ENCODE data around the gene CMIP. TPM values are rescaled to one million over a fixed set of nuclear protein-coding genes. Genes with fewer than 3 reads are reported as not detected.

The CMIP gene
- total and polyA plus RNA-seq, 3 experiments from 2014 or later, result 1.0 to 24.4 (median 23.6) TPM

GRCh38 chr16:81723098-81723723 lies 278.6 kb downstream of the CMIP start:
- Histone ChIP-seq H3K36me3 (ENCODE audit: insufficient read depth, low read length) (no peaks in the 10 kb centered on the region), H3K4me3 (ENCODE audit: low read length) (no peak overlapping the region), H3K4me1 (ENCODE audit: insufficient read depth, low read length) (peaks cover 5% of the 10 kb centered on the region), H3K9me3 (ENCODE audit: low read length) (no peaks in the 10 kb centered on the region), H3K27ac (ENCODE audit: low read depth, low read length) (no peak overlapping the region), H3K27me3 (ENCODE audit: insufficient read depth, low read length, poor library complexity, severe bottlenecking) (no peaks in the 10 kb centered on the region)
- Mint-ChIP-seq H3K4me3 (peak overlapping the region in 1 of 7 donors; percentile 5), H3K4me1 (peaks cover 11 to 22% (median 19%) of the 10 kb centered on the region in 3 donors), H3K27me3 (peaks cover 0 to 3% of the 10 kb centered on the region in 2 donors), H3K36me3 (no peaks in the 10 kb centered on the region), H3K27ac (peak overlapping the region in 2 of 8 donors; percentile 37 to 59), H3K9me3 (no peaks in the 10 kb centered on the region)
- DNase-seq, result peak in 4 of 5 donors; percentile 18 to 67 (median 66)
- POLR2A ChIA-PET, result no interaction called here
- CTCF ChIA-PET, result interaction anchor here (0.8 to 4.7 kb wide), 12 partner anchors 11 to 357 kb away, joined by 3 to 33 read pairs (median 8); no protein-coding TSS in a partner anchor

GRCh38 chr16:81728435-81728834 lies 283.8 kb downstream of the CMIP start:
- no peaks in the 10 kb centered on the region for H3K27me3 ChIP-seq (ENCODE audit: insufficient read depth, low read length, poor library complexity, severe bottlenecking)
- H3K4me1 ChIP-seq (ENCODE audit: insufficient read depth, low read length), result peaks cover 15% of the 10 kb centered on the region
- no peak overlapping the region for H3K4me3 ChIP-seq (ENCODE audit: low read length)
- no peaks in the 10 kb centered on the region for H3K36me3 ChIP-seq (ENCODE audit: insufficient read depth, low read length)
- H3K4me1 Mint-ChIP-seq, result peaks cover 13 to 17% (median 16%) of the 10 kb centered on the region in 3 donors
- no peak overlapping the region for H3K27ac ChIP-seq (ENCODE audit: low read depth, low read length)
- H3K9me3 Mint-ChIP-seq, result no peaks in the 10 kb centered on the region
- H3K27ac Mint-ChIP-seq, result peak overlapping the region in 1 of 8 donors; percentile 33
- peaks cover 0 to 3% of the 10 kb centered on the region in 2 donors for H3K27me3 Mint-ChIP-seq
- H3K4me3 Mint-ChIP-seq, result no peak overlapping the region
- no peaks in the 10 kb centered on the region for H3K9me3 ChIP-seq (ENCODE audit: low read length)
- ChIA-PET CTCF (interaction anchor here (1.3 to 3.0 kb wide), 2 partner anchors 9 to 324 kb away, joined by 3 to 8 read pairs; no protein-coding TSS in a partner anchor), POLR2A (no interaction called here)
- no peaks in the 10 kb centered on the region for H3K36me3 Mint-ChIP-seq
- DNase-seq, result no peak

GRCh38 chr16:81729451-81729850 lies 284.8 kb downstream of the CMIP start:
- Histone ChIP-seq H3K27me3 (ENCODE audit: insufficient read depth, low read length, poor library complexity, severe bottlenecking) (no peaks in the 10 kb centered on the region), H3K4me3 (ENCODE audit: low read length) (no peak overlapping the region), H3K4me1 (ENCODE audit: insufficient read depth, low read length) (peaks cover 15% of the 10 kb centered on the region), H3K9me3 (ENCODE audit: low read length) (no peaks in the 10 kb centered on the region), H3K27ac (ENCODE audit: low read depth, low read length) (no peak overlapping the region), H3K36me3 (ENCODE audit: insufficient read depth, low read length) (no peaks in the 10 kb centered on the region)
- Mint-ChIP-seq H3K9me3 (no peaks in the 10 kb centered on the region), H3K4me3 (peak overlapping the region; percentile 29 to 78 (median 59)), H3K27me3 (peaks cover 0 to 4% of the 10 kb centered on the region in 2 donors), H3K4me1 (peaks cover 13 to 17% (median 16%) of the 10 kb centered on the region in 3 donors), H3K27ac (peak overlapping the region in 4 of 8 donors; percentile 36 to 74 (median 50)), H3K36me3 (no peaks in the 10 kb centered on the region)
- DNase-seq, result no peak
- ChIA-PET POLR2A (interaction anchor here (0.8 kb wide), 1 partner anchor 15 kb away, joined by 3 read pairs; no protein-coding TSS in a partner anchor), CTCF (interaction anchor here (0.9 to 3.0 kb wide), 21 partner anchors 8 to 362 kb away, joined by 3 to 17 read pairs (median 4); no protein-coding TSS in a partner anchor)

GRCh38 chr16:81730090-81731051 lies 285.8 kb downstream of the CMIP start:
- peak overlapping the region; percentile 70 to 96 (median 88) for H3K27ac Mint-ChIP-seq
- DNase-seq, result peak; percentile 42 to 77 (median 53)
- H3K9me3 ChIP-seq (ENCODE audit: low read length), result no peaks in the 10 kb centered on the region
- no peaks in the 10 kb centered on the region for H3K27me3 ChIP-seq (ENCODE audit: insufficient read depth, low read length, poor library complexity, severe bottlenecking)
- no peaks in the 10 kb centered on the region for H3K9me3 Mint-ChIP-seq
- peak overlapping the region; percentile 81 to 91 (median 86) for H3K4me3 Mint-ChIP-seq
- H3K27me3 Mint-ChIP-seq, result peaks cover 0 to 4% of the 10 kb centered on the region in 2 donors
- POLR2A ChIA-PET, result interaction anchor here (0.8 kb wide), 1 partner anchor 16 kb away, joined by 3 read pairs; no protein-coding TSS in a partner anchor
- peak overlapping the region; percentile 55 for H3K4me3 ChIP-seq (ENCODE audit: low read length)
- peaks cover 15% of the 10 kb centered on the region for H3K4me1 ChIP-seq (ENCODE audit: insufficient read depth, low read length)
- no peaks in the 10 kb centered on the region for H3K36me3 ChIP-seq (ENCODE audit: insufficient read depth, low read length)
- H3K36me3 Mint-ChIP-seq, result no peaks in the 10 kb centered on the region
- H3K4me1 Mint-ChIP-seq, result peaks cover 13 to 17% (median 16%) of the 10 kb centered on the region in 3 donors
- peak overlapping the region; percentile 6 for H3K27ac ChIP-seq (ENCODE audit: low read depth, low read length)
- CTCF ChIA-PET, result interaction anchor here (0.8 to 3.0 kb wide), 25 partner anchors 9 to 469 kb away, joined by 3 to 17 read pairs (median 3); no protein-coding TSS in a partner anchor

- peaks cover 15% of the 10 kb centered on the region for H3K4me1 ChIP-seq (ENCODE audit: insufficient read depth, low read length)
- ChIA-PET POLR2A (no interaction called here), CTCF (interaction anchor here (1.2 to 2.9 kb wide), 3 partner anchors 13 to 365 kb away, joined by 3 to 17 read pairs (median 14); no protein-coding TSS in a partner anchor)
- Mint-ChIP-seq H3K36me3 (no peaks in the 10 kb centered on the region), H3K27ac (peak overlapping the region in 1 of 8 donors; percentile 47), H3K27me3 (peaks cover 0 to 4% of the 10 kb centered on the region in 2 donors), H3K9me3 (no peaks in the 10 kb centered on the region), H3K4me1 (peaks cover 13 to 17% (median 16%) of the 10 kb centered on the region in 3 donors), H3K4me3 (peak overlapping the region in 2 of 7 donors; percentile 5 to 23)
- H3K4me3 ChIP-seq (ENCODE audit: low read length), result no peak overlapping the region
- H3K36me3 ChIP-seq (ENCODE audit: insufficient read depth, low read length), result no peaks in the 10 kb centered on the region
- DNase-seq, result no peak
- no peak overlapping the region for H3K27ac ChIP-seq (ENCODE audit: low read depth, low read length)
- H3K9me3 ChIP-seq (ENCODE audit: low read length), result no peaks in the 10 kb centered on the region
- no peaks in the 10 kb centered on the region for H3K27me3 ChIP-seq (ENCODE audit: insufficient read depth, low read length, poor library complexity, severe bottlenecking)
Measured at GRCh38 chr16:81731649-81732048, 287.0 kb downstream of the CMIP start.

- Mint-ChIP-seq H3K9me3 (no peaks in the 10 kb centered on the region), H3K36me3 (no peaks in the 10 kb centered on the region), H3K4me1 (peaks cover 13 to 17% (median 16%) of the 10 kb centered on the region in 3 donors), H3K4me3 (no peak overlapping the region), H3K27ac (no peak overlapping the region), H3K27me3 (peaks cover 0 to 4% of the 10 kb centered on the region in 2 donors)
- Histone ChIP-seq H3K27me3 (ENCODE audit: insufficient read depth, low read length, poor library complexity, severe bottlenecking) (no peaks in the 10 kb centered on the region), H3K27ac (ENCODE audit: low read depth, low read length) (no peak overlapping the region), H3K4me3 (ENCODE audit: low read length) (no peak overlapping the region), H3K36me3 (ENCODE audit: insufficient read depth, low read length) (no peaks in the 10 kb centered on the region), H3K4me1 (ENCODE audit: insufficient read depth, low read length) (peaks cover 17% of the 10 kb centered on the region), H3K9me3 (ENCODE audit: low read length) (no peaks in the 10 kb centered on the region)
- DNase-seq, result no peak
- CTCF ChIA-PET, result interaction anchor here (0.9 kb wide), 1 partner anchor 366 kb away, joined by 4 read pairs; no protein-coding TSS in a partner anchor
- POLR2A ChIA-PET, result no interaction called here
Measured at GRCh38 chr16:81732699-81733098, 288.1 kb downstream of the CMIP start.

GRCh38 chr16:81733295-81733694 lies 288.7 kb downstream of the CMIP start:
- Mint-ChIP-seq H3K4me3 (no peak overlapping the region), H3K36me3 (no peaks in the 10 kb centered on the region), H3K4me1 (peaks cover 17 to 23% (median 22%) of the 10 kb centered on the region in 3 donors), H3K27ac (peak overlapping the region in 2 of 8 donors; percentile 15 to 76), H3K9me3 (no peaks in the 10 kb centered on the region), H3K27me3 (peaks cover 0 to 4% of the 10 kb centered on the region in 2 donors)
- ChIA-PET POLR2A (no interaction called here), CTCF (interaction anchor here (0.9 to 1.1 kb wide), 2 partner anchors 352 to 367 kb away, joined by 3 to 4 read pairs; no protein-coding TSS in a partner anchor)
- Histone ChIP-seq H3K4me1 (ENCODE audit: insufficient read depth, low read length) (peaks cover 23% of the 10 kb centered on the region), H3K27ac (ENCODE audit: low read depth, low read length) (no peak overlapping the region), H3K4me3 (ENCODE audit: low read length) (no peak overlapping the region), H3K9me3 (ENCODE audit: low read length) (no peaks in the 10 kb centered on the region), H3K36me3 (ENCODE audit: insufficient read depth, low read length) (no peaks in the 10 kb centered on the region), H3K27me3 (ENCODE audit: insufficient read depth, low read length, poor library complexity, severe bottlenecking) (no peaks in the 10 kb centered on the region)
- DNase-seq, result no peak

All from CD8-positive, alpha-beta memory T cell (primary cell).